B cell (primary cell): ENCODE data around the gene N4BP3. TPM values are rescaled to one million over a fixed set of nuclear protein-coding genes. Genes with fewer than 3 reads are reported as not detected.

Experiments used
- ATAC-seq: fragments of 200-7000 bp; cut with Tn5 transposase; one replicate; pipeline ENCODE4 v1.10.0; 2021; ENCODE audit warnings: low read depth, mild to moderate bottlenecking, moderate number of reproducible peaks, moderate library complexity
- CTCF ChIA-PET: fragments of 350-600 bp; sonication (Branson Sonifier 250); formaldehyde crosslinking; loops from one replicate; lab custom pipeline; 2021; ENCODE audit warnings: antibody characterized with exemption, inconsistent platforms; lab: Charles Lee
- POLR2A ChIA-PET: fragments of 350-600 bp; sonication (Branson Sonifier 250); formaldehyde crosslinking; loops from one replicate; lab custom pipeline; 2021; ENCODE audit warnings: antibody characterized with exemption; lab: Charles Lee
- DNase-seq: peaks from one replicate; pipeline ENCODE4 v3.0.0; 2013
- H2AFZ ChIP-seq: 2 replicates; pipeline ENCODE4 v1.6.1; 2012; ENCODE audit warnings: mild to moderate bottlenecking, low read depth, low read length; ENCODE audit not compliant: insufficient read depth, poor library complexity, severe bottlenecking
- H3K27ac ChIP-seq, 2 donors: 1 replicate in 1 of 2; 2 replicates in 1 of 2; pipeline ENCODE4 v1.5.1; 2012 to 2013; ENCODE audit warnings: low read length in 2 of 2, mild to moderate bottlenecking in 2 of 2, moderate library complexity in 1 of 2
- H3K27me3 ChIP-seq, 4 experiments: fragments of 200-600 bp in 1 of 4; sonication (generic) in 1 of 4; replicated peaks in 1 of 4; 1 replicate in 2 of 4; 2 replicates in 2 of 4; pipeline versions ENCODE4 v1.6.1 to v1.7.0; 2013 to 2016; ENCODE audit warnings: low read length in 3 of 4, mild to moderate bottlenecking in 2 of 4, mixed read lengths in 1 of 4, moderate library complexity in 1 of 4; ENCODE audit not compliant: insufficient read depth in 4 of 4, control insufficient read depth in 3 of 4; ENCODE audit errors: control extremely low read depth in 1 of 4
- H3K36me3 ChIP-seq, 2 experiments: replicated peaks in 1 of 2; 1 replicate in 1 of 2; 2 replicates in 1 of 2; pipeline versions ENCODE4 v1.6.1 to v1.7.1; 2013; ENCODE audit warnings: low read length in 1 of 2; ENCODE audit not compliant: insufficient read depth in 2 of 2, control insufficient read depth in 1 of 2; ENCODE audit errors: control extremely low read depth in 1 of 2, extremely low read depth in 1 of 2
- H3K4me1 ChIP-seq, 2 donors: fragments of 200-600 bp in 1 of 2; sonication (generic) in 1 of 2; 1 replicate in 1 of 2; 2 replicates in 1 of 2; pipeline versions ENCODE4 v1.5.1 to v1.6.1; 2013 to 2017; ENCODE audit warnings: low read length in 2 of 2; ENCODE audit not compliant: control insufficient read depth in 2 of 2, insufficient read depth in 2 of 2
- H3K4me2 ChIP-seq: replicated peaks from 2 replicates; pipeline ENCODE3; 2012; ENCODE audit warnings: mild to moderate bottlenecking, low read depth, low read length; ENCODE audit not compliant: poor library complexity, severe bottlenecking
- H3K4me3 ChIP-seq, 5 experiments: fragments of 200-600 bp in 1 of 5; sonication (generic) in 1 of 5; 1 replicate in 3 of 5; 2 replicates in 2 of 5; pipeline versions ENCODE4 v1.5.1 to v1.7.0; 2011 to 2016; ENCODE audit warnings: low read length in 4 of 5, mild to moderate bottlenecking in 4 of 5, low read depth in 2 of 5, control low read depth in 1 of 5, moderate library complexity in 1 of 5; ENCODE audit not compliant: insufficient read depth in 1 of 5; ENCODE audit errors: control extremely low read depth in 1 of 5, extremely low read depth in 1 of 5
- H3K79me2 ChIP-seq: fragments of 200-600 bp; sonication (generic); one replicate; pipeline ENCODE4 v1.6.0; 2016; ENCODE audit warnings: low read length; ENCODE audit not compliant: control insufficient read depth, insufficient read depth
- H3K9ac ChIP-seq: fragments of 200-600 bp; sonication (generic); 2 replicates; pipeline ENCODE4 v1.6.1; 2017; ENCODE audit warnings: mild to moderate bottlenecking, low read length, moderate library complexity
- H3K9me3 ChIP-seq, 3 donors: one replicate each; pipeline versions ENCODE4 v1.6.1 to v1.7.1; 2013; ENCODE audit warnings: low read length in 2 of 3; ENCODE audit not compliant: control insufficient read depth in 2 of 3, insufficient read depth in 1 of 3; ENCODE audit errors: control extremely low read depth in 1 of 3
- H4K20me1 ChIP-seq: 2 replicates; pipeline ENCODE4 v1.6.0; 2012; ENCODE audit warnings: mild to moderate bottlenecking, low read length; ENCODE audit not compliant: insufficient read depth, control insufficient read depth, poor library complexity, severe bottlenecking
- H3K27ac Mint-ChIP-seq: one replicate; pipeline ENCODE4 v1.8.0; 2021; ENCODE audit warnings: mixed read lengths
- H3K27me3 Mint-ChIP-seq: one replicate; pipeline ENCODE4 v1.8.0; 2021; ENCODE audit warnings: mixed read lengths
- H3K4me1 Mint-ChIP-seq: one replicate; pipeline ENCODE4 v1.8.0; 2021; ENCODE audit warnings: mixed read lengths
- H3K4me3 Mint-ChIP-seq: one replicate; pipeline ENCODE4 v1.8.0; 2021; ENCODE audit warnings: mixed read lengths
- H3K9me3 Mint-ChIP-seq: one replicate; pipeline ENCODE4 v1.8.0; 2022; ENCODE audit warnings: mixed read lengths; ENCODE audit not compliant: insufficient read depth
- CTCF ChIP-seq: fragments of 200-600 bp; IDR thresholded peaks from one replicate; pipeline ENCODE4 v1.8.0; 2022; ENCODE audit warnings: antibody characterized with exemption, mild to moderate bottlenecking
- EZH2 ChIP-seq: IDR thresholded peaks from 2 replicates; pipeline ENCODE4 v1.6.1; 2012; ENCODE audit warnings: borderline replicate concordance, low read depth, mild to moderate bottlenecking, moderate library complexity, low read length; ENCODE audit not compliant: insufficient read depth, poor library complexity, severe bottlenecking
- WGBS: methylation state at CpG from one replicate; pipeline ENCODE4 v1.1.5; 2013; ENCODE audit warnings: missing lambda C conversion rate; ENCODE audit not compliant: insufficient coverage; 5-methylcytosine and 5-hydroxymethylcytosine counted together
- intact Hi-C: fragments of 100-400 bp; cut with micrococcal nuclease; formaldehyde crosslinking; loops from one replicate; pipeline ENCODE4 v1.10.0; 2022
- polyA plus RNA-seq: library from polyadenylated mRNA; depleted of rRNA; stranded (reverse); fragments of >200 nt; gene quantifications from 2 replicates; pipeline ENCODE4 v1.2.3, GENCODE V29; 2012
- total RNA-seq, 2 donors: library from RNA; stranded (reverse); fragments of 120-200 nt in 1 of 2; gene quantifications; 1 replicate in 1 of 2; 2 replicates in 1 of 2; pipeline versions ENCODE4 v1.2.3 to v1.2.4, GENCODE V29; 2013 to 2022

The N4BP3 gene
- total and polyA plus RNA-seq, 2 donors (not counting 1 experiment from before 2014, with no cell fraction given): 13.3 to 48.7 TPM

- Histone ChIP-seq H3K9me3 (peaks cover 0 to 8% (median 0%) of the 10 kb centered on the region in 3 donors), H2AFZ (no peak overlapping the region), H3K27ac (no peak overlapping the region), H3K9ac (no peak overlapping the region), H3K4me1 (no peaks in the 10 kb centered on the region), H3K4me2 (no peak overlapping the region), H4K20me1 (no peaks in the 10 kb centered on the region), H3K27me3 (peaks cover 0 to 8% (median 3%) of the 10 kb centered on the region in 4 experiments), H3K4me3 (no peak overlapping the region), H3K79me2 (no peaks in the 10 kb centered on the region), H3K36me3 (no peaks in the 10 kb centered on the region)
- 100% methylated on average over 2 of the region's 6 CpGs for WGBS
- Mint-ChIP-seq H3K27me3 (peaks cover 24% of the 10 kb centered on the region), H3K27ac (no peak overlapping the region), H3K4me1 (peaks cover 2% of the 10 kb centered on the region), H3K9me3 (no peaks in the 10 kb centered on the region), H3K4me3 (no peak overlapping the region)
- no peak for DNase-seq
- ChIA-PET CTCF (interaction anchor here (1.2 kb wide), 1 partner anchor 8 kb away, joined by 6 read pairs; no protein-coding TSS in a partner anchor), POLR2A (no interaction called here)
- TF ChIP-seq CTCF (no peak), EZH2 (no peak)
- intact Hi-C loops: no loop called here
- ATAC-seq: no peak
Observed at GRCh38 chr5:178083922-178084321, 29.4 kb upstream of the N4BP3 start.

GRCh38 chr5:178085316-178085715, 28.0 kb upstream of the N4BP3 start:
- Histone ChIP-seq H3K4me3 (no peak overlapping the region), H3K79me2 (no peaks in the 10 kb centered on the region), H4K20me1 (no peaks in the 10 kb centered on the region), H3K27ac (no peak overlapping the region), H3K27me3 (peaks cover 0 to 8% (median 3%) of the 10 kb centered on the region in 4 experiments), H3K9ac (no peak overlapping the region), H3K4me1 (no peaks in the 10 kb centered on the region), H3K4me2 (no peak overlapping the region), H3K9me3 (peaks cover 0 to 8% (median 0%) of the 10 kb centered on the region in 3 donors), H3K36me3 (no peaks in the 10 kb centered on the region), H2AFZ (no peak overlapping the region)
- Mint-ChIP-seq H3K27me3 (peaks cover 26% of the 10 kb centered on the region), H3K9me3 (no peaks in the 10 kb centered on the region), H3K4me1 (peaks cover 2% of the 10 kb centered on the region), H3K27ac (no peak overlapping the region), H3K4me3 (no peak overlapping the region)
- intact Hi-C loops: no loop called here
- ChIA-PET CTCF (interaction anchor here (1.2 kb wide), 1 partner anchor 10 kb away, joined by 6 read pairs; no protein-coding TSS in a partner anchor), POLR2A (interaction anchor here (0.7 kb wide), 1 partner anchor 44 kb away, joined by 3 read pairs; no protein-coding TSS in a partner anchor)
- no CpG with 5 or more reads among the region's 6 CpGs for WGBS
- ATAC-seq (no peak), DNase-seq (no peak)
- no peak for TF ChIP-seq EZH2
- no peak for TF ChIP-seq CTCF
